ENCODE measurements around the gene RNPEP.
"Not testable (repeated sequence)": the region's sequence is repeated elsewhere in the genome, so short reads cannot be mapped to it uniquely, and the experiment has no call there.

The RNPEP gene

GRCh38 chr1:201982623-201983379 lies at the start of gene RNPEP:
Gene RNPEP (plus strand): TSS chr1:201982648. CDS start chr1:201982667, 19 bp downstream.
- peak; percentile 89 to 95 (median 90) for DNase-seq

GRCh38 chr1:201933840-201934430 lies 48.5 kb upstream of the RNPEP start:
- DNase-seq: no peak

- DNase-seq: no peak
Measured at GRCh38 chr1:201937624-201938213, 44.7 kb upstream of the RNPEP start.

- no peak for DNase-seq
Measured at GRCh38 chr1:201938440-201939035, 43.9 kb upstream of the RNPEP start.

- DNase-seq: no peak
Measured at GRCh38 chr1:201939148-201939547, 43.3 kb upstream of the RNPEP start.

GRCh38 chr1:201939574-201939973 lies 42.9 kb upstream of the RNPEP start:
- no peak for DNase-seq

- DNase-seq: not testable (repeated sequence)
Measured at GRCh38 chr1:201940316-201940715, 42.1 kb upstream of the RNPEP start.

- DNase-seq: peak in 1 of 3 experiments; percentile 51
Measured at GRCh38 chr1:201941420-201942128, 40.9 kb upstream of the RNPEP start.

- DNase-seq: no peak
Measured at GRCh38 chr1:201942129-201942495, 40.3 kb upstream of the RNPEP start.

- DNase-seq: no peak
Measured at GRCh38 chr1:201944002-201944401, 38.4 kb upstream of the RNPEP start.

- no peak for DNase-seq
Measured at GRCh38 chr1:201944639-201945038, 37.8 kb upstream of the RNPEP start.

GRCh38 chr1:201945157-201945556 lies 37.3 kb upstream of the RNPEP start:
- no peak for DNase-seq

- DNase-seq: no peak
Measured at GRCh38 chr1:201945863-201946223, 36.6 kb upstream of the RNPEP start.

GRCh38 chr1:201946224-201946908 lies 36.1 kb upstream of the RNPEP start, which contains the start of gene LMOD1:
Gene LMOD1 (minus strand): TSS chr1:201946548. CDS start chr1:201946340, 208 bp downstream.
- DNase-seq: peak in 2 of 3 experiments; percentile 52 to 74

GRCh38 chr1:201947697-201948008 lies 34.8 kb upstream of the RNPEP start:
- DNase-seq: no peak

GRCh38 chr1:201949491-201949890 lies 33.0 kb upstream of the RNPEP start:
- no peak for DNase-seq

GRCh38 chr1:201954263-201955008 lies 28.0 kb upstream of the RNPEP start:
- DNase-seq: no peak

- peak; percentile 89 to 99 (median 95) for DNase-seq
Measured at GRCh38 chr1:201955009-201955728, 27.3 kb upstream of the RNPEP start, which contains the start of gene TIMM17A. Gene TIMM17A (plus strand): TSS chr1:201955503. CDS start chr1:201955527, 24 bp downstream.

- no peak for DNase-seq
Measured at GRCh38 chr1:201955729-201956143, 26.7 kb upstream of the RNPEP start.

GRCh38 chr1:201958348-201958747 lies 24.1 kb upstream of the RNPEP start:
- DNase-seq: no peak

GRCh38 chr1:201962382-201962781 lies 20.1 kb upstream of the RNPEP start:
- DNase-seq: not testable (repeated sequence)
